GM12875 (cell line): ENCODE measurements around the gene LBH.

Experiments used
- H3K4me3 ChIP-seq: one replicate; pipeline ENCODE4 v1.5.1; 2011; ENCODE audit warnings: low read depth, low read length, control low read depth
- CTCF ChIP-seq: IDR thresholded peaks from 2 replicates; pipeline ENCODE4 v1.5.1; 2011; ENCODE audit warnings: low read depth, mild to moderate bottlenecking, control low read depth, inconsistent platforms, low read length, moderate library complexity, borderline replicate concordance; ENCODE audit not compliant: insufficient read depth

Gene LBH

GRCh38 chr2:30234180-30234971 lies 3.0 kb downstream of the LBH start:
- no peak for TF ChIP-seq CTCF

GRCh38 chr2:30235008-30235655 lies 3.8 kb downstream of the LBH start:
- H3K4me3 ChIP-seq = no peak overlapping the region
- no peak for TF ChIP-seq CTCF

More at GRCh38 chr2:30234180-30234971, 3.0 kb downstream of the LBH start:
- H3K4me3 ChIP-seq = peak overlapping the region; percentile 36

- no peak overlapping the region for H3K4me3 ChIP-seq
- no peak for TF ChIP-seq CTCF
Measured at GRCh38 chr2:30235859-30236535, 4.7 kb downstream of the LBH start.

GRCh38 chr2:30236591-30237238 lies 5.4 kb downstream of the LBH start:
- H3K4me3 ChIP-seq = no peak overlapping the region
- no peak for TF ChIP-seq CTCF

- no peak overlapping the region for H3K4me3 ChIP-seq
- no peak for TF ChIP-seq CTCF
Measured at GRCh38 chr2:30237239-30237965, 6.1 kb downstream of the LBH start.

- no peak overlapping the region for H3K4me3 ChIP-seq
- no peak for TF ChIP-seq CTCF
Measured at GRCh38 chr2:30237966-30238800, 6.8 kb downstream of the LBH start.
